A549 (cell line): ENCODE measurements around the gene EFHC1. TPM values are rescaled to one million over a fixed set of nuclear protein-coding genes. Genes with fewer than 3 reads are reported as not detected.

Source experiments
- ATAC-seq, 2 experiments: fragments of 200-7000 bp in 1 of 2; fragments of >200 bp in 1 of 2; cut with Nextera tagmentation in 1 of 2; cut with Tn5 transposase in 1 of 2; 3 replicates each; pipeline versions ENCODE4 v1.8.0 to v1.9.1; 2018 to 2020; ENCODE audit warnings: mild to moderate bottlenecking in 1 of 2, moderate library complexity in 1 of 2
- CTCF ChIA-PET: fragments of 300-600 bp; sonication (Branson Sonifier 250); formaldehyde crosslinking; extraction: SDS; loops from one replicate; lab custom pipeline; 2021; ENCODE audit warnings: antibody characterized with exemption, inconsistent platforms; lab: Yijun Ruan, JAX
- POLR2A ChIA-PET: fragments of 350-600 bp; formaldehyde crosslinking; extraction: SDS; loops from one replicate; lab custom pipeline; 2021; ENCODE audit warnings: antibody characterized with exemption, inconsistent platforms; lab: Yijun Ruan, JAX
- DNase-seq, 2 experiments: peaks; one replicate each; pipeline versions ENCODE4 v3.0.0 to v3.0.0-alpha.2; 2011 to 2016; ENCODE audit warnings: low read depth in 1 of 2, low spot score in 1 of 2
- FAIRE-seq: peaks from 2 replicates; lab custom pipeline; 2011; peaks lifted over from hg19 to GRCh38; lab: Jason Lieb, UNC
- H3K27ac ChIP-seq, 2 experiments: fragments of >200 bp; sonication (Bioruptor Twin); formaldehyde crosslinking; 3 replicates each; pipeline ENCODE4 v1.5.1; 2016 to 2017
- H3K4me1 ChIP-seq: fragments of >200 bp; sonication (Bioruptor Twin); formaldehyde crosslinking; 3 replicates; pipeline ENCODE4 v1.6.1; 2016
- H3K4me2 ChIP-seq: fragments of >200 bp; sonication (Bioruptor Twin); formaldehyde crosslinking; 3 replicates; pipeline ENCODE4 v1.6.1; 2016
- H3K4me3 ChIP-seq: fragments of >200 bp; sonication (Bioruptor Twin); formaldehyde crosslinking; 3 replicates; pipeline ENCODE4 v1.5.1; 2016
- H3K9me3 ChIP-seq: fragments of >200 bp; sonication (Bioruptor Twin); formaldehyde crosslinking; 3 replicates; pipeline ENCODE4 v1.6.1; 2016
- BCL3 ChIP-seq: fragments of >200 bp; sonication (Bioruptor Twin); formaldehyde crosslinking; IDR thresholded peaks from 3 replicates; pipeline ENCODE4 v1.6.1; 2016
- BHLHE40 ChIP-seq: IDR thresholded peaks from 2 replicates; pipeline ENCODE4 v1.6.1; 2012; ENCODE audit warnings: low read depth, low read length, inconsistent platforms
- CBX2 ChIP-seq: fragments of 200-600 bp; sonication (generic); IDR thresholded peaks from 2 replicates; pipeline ENCODE4 v1.6.1; 2016; ENCODE audit warnings: low read depth, mild to moderate bottlenecking, borderline replicate concordance
- CHD4 ChIP-seq: fragments of 200-600 bp; sonication (generic); IDR thresholded peaks from 2 replicates; pipeline ENCODE4 v1.6.1; 2016; ENCODE audit warnings: antibody characterized with exemption, mild to moderate bottlenecking, borderline replicate concordance
- EHMT2 ChIP-seq: fragments of 200-600 bp; sonication (generic); IDR thresholded peaks from 2 replicates; pipeline ENCODE4 v1.6.1; 2016; ENCODE audit warnings: antibody characterized with exemption, low read depth, mild to moderate bottlenecking, moderate library complexity
- ESRRA ChIP-seq: fragments of 150-350 bp; IDR thresholded peaks from 2 replicates; pipeline ENCODE4 v1.6.1; 2014; ENCODE audit warnings: mild to moderate bottlenecking, low read length, borderline replicate concordance
- FOSB ChIP-seq: fragments of 250-450 bp; sonication (Bioruptor Pico); IDR thresholded peaks from 2 replicates; pipeline ENCODE4 v1.5.0; 2020; ENCODE audit warnings: mild to moderate bottlenecking, moderate library complexity
- FOXS1 ChIP-seq: fragments of 250-450 bp; sonication (Bioruptor Pico); IDR thresholded peaks from 2 replicates; pipeline ENCODE4 v1.5.0; 2020; ENCODE audit warnings: mild to moderate bottlenecking, moderate library complexity
- GATA3 ChIP-seq: IDR thresholded peaks from 2 replicates; pipeline ENCODE4 v1.6.1; 2012; ENCODE audit warnings: borderline replicate concordance
- HES2 ChIP-seq: fragments of >200 bp; sonication (Bioruptor Twin); formaldehyde crosslinking; IDR thresholded peaks from 2 replicates; pipeline ENCODE4 v1.6.1; 2016
- HEYL ChIP-seq: fragments of 250-450 bp; sonication (Bioruptor Pico); IDR thresholded peaks from 2 replicates; pipeline ENCODE4 v1.8.0; 2021; ENCODE audit warnings: mild to moderate bottlenecking, moderate library complexity
- HOXB13 ChIP-seq: fragments of 250-450 bp; sonication (Bioruptor Pico); IDR thresholded peaks from 2 replicates; pipeline ENCODE4 v1.5.0; 2020; ENCODE audit warnings: low read depth, mild to moderate bottlenecking, moderate library complexity
- HOXB5 ChIP-seq: fragments of 250-450 bp; sonication (Bioruptor Pico); IDR thresholded peaks from 2 replicates; pipeline ENCODE4 v1.5.0; 2020; ENCODE audit warnings: mild to moderate bottlenecking, moderate library complexity
- JUN ChIP-seq, 2 experiments: fragments of >200 bp; sonication (Bioruptor Twin); formaldehyde crosslinking; IDR thresholded peaks; 2 replicates in 1 of 2; 3 replicates in 1 of 2; pipeline ENCODE4 v1.6.1; 2016 to 2017
- KDM5A ChIP-seq: fragments of 200-600 bp; sonication (generic); IDR thresholded peaks from 2 replicates; pipeline ENCODE4 v1.6.1; 2016; ENCODE audit warnings: antibody characterized with exemption, mild to moderate bottlenecking
- MAFK ChIP-seq: fragments of 450-650 bp; IDR thresholded peaks from 2 replicates; pipeline ENCODE4 v1.6.1; 2014; ENCODE audit not compliant: partially characterized antibody
- MAX ChIP-seq: IDR thresholded peaks from 2 replicates; pipeline ENCODE4 v1.6.1; 2012
- MAZ ChIP-seq: fragments of 150-350 bp; IDR thresholded peaks from 2 replicates; pipeline ENCODE4 v1.6.1; 2014; ENCODE audit warnings: antibody characterized with exemption, low read depth, low read length, borderline replicate concordance
- NPAS2 ChIP-seq: fragments of 250-450 bp; sonication (Bioruptor Pico); IDR thresholded peaks from 2 replicates; pipeline ENCODE4 v1.8.0; 2022; ENCODE audit warnings: mild to moderate bottlenecking, moderate library complexity, borderline replicate concordance
- POLR2A ChIP-seq: IDR thresholded peaks from 2 replicates; pipeline ENCODE4 v1.6.1; 2012; ENCODE audit warnings: mild to moderate bottlenecking, low read length
- RARB ChIP-seq: fragments of 250-450 bp; sonication (Bioruptor Pico); IDR thresholded peaks from 2 replicates; pipeline ENCODE4 v1.8.0; 2021; ENCODE audit warnings: mild to moderate bottlenecking, moderate library complexity
- REST ChIP-seq: fragments of 200-600 bp; sonication (generic); IDR thresholded peaks from 2 replicates; pipeline ENCODE4 v1.6.1; 2016; ENCODE audit warnings: antibody characterized with exemption, mild to moderate bottlenecking, moderate library complexity
- RFX5 ChIP-seq: fragments of 450-650 bp; IDR thresholded peaks from 2 replicates; pipeline ENCODE4 v1.7.1; 2014; ENCODE audit warnings: antibody characterized with exemption, mild to moderate bottlenecking, moderate library complexity
- TFCP2L1 ChIP-seq: fragments of 250-450 bp; sonication (Bioruptor Pico); IDR thresholded peaks from 2 replicates; pipeline ENCODE4 v1.5.0; 2021; ENCODE audit warnings: mild to moderate bottlenecking
- ZC3H11A ChIP-seq: fragments of 450-650 bp; IDR thresholded peaks from 2 replicates; pipeline ENCODE4 v1.6.1; 2014; ENCODE audit warnings: antibody characterized with exemption, mild to moderate bottlenecking
- ZFP36 ChIP-seq: fragments of 450-650 bp; IDR thresholded peaks from 2 replicates; pipeline ENCODE4 v1.6.1; 2014; ENCODE audit warnings: borderline replicate concordance; ENCODE audit not compliant: partially characterized antibody
- ZNF302 ChIP-seq: fragments of 250-450 bp; sonication (Bioruptor Pico); IDR thresholded peaks from 2 replicates; pipeline ENCODE4 v1.9.0; 2021; ENCODE audit warnings: inconsistent platforms, mild to moderate bottlenecking, moderate library complexity
- ZSCAN20 ChIP-seq: fragments of 250-450 bp; sonication (Bioruptor Pico); IDR thresholded peaks from 2 replicates; pipeline ENCODE4 v1.8.0; 2022; ENCODE audit warnings: mild to moderate bottlenecking, moderate library complexity
- WGBS: methylation state at CpG from one replicate; pipeline ENCODE4 v1.1.6; 2017; ENCODE audit errors: missing lambda C conversion rate; 5-methylcytosine and 5-hydroxymethylcytosine counted together
- polyA plus RNA-seq, 4 experiments: library from polyadenylated mRNA; depleted of rRNA in 3 of 4; stranded (reverse); fragments of >200 nt; fragmentation: RNase III in 1 of 4; extraction: RNeasy Plus Mini Kit Qiagen cat#74134 plus additional on column Dnase treatment in 1 of 4; gene quantifications; 2 replicates in 3 of 4; 3 replicates in 1 of 4; pipeline ENCODE4 v1.2.3, GENCODE V29; 2011 to 2017

EFHC1 gene
- polyA plus RNA-seq, 2 of the 4 experiments (the other 2 are of a cell fraction): 14.0 to 46.7 TPM

GRCh38 chr6:52529311-52529710 is 109.2 kb downstream of the EFHC1 start:
- 93% methylated on average over 8 of the region's 8 CpGs for WGBS
- H3K4me1 ChIP-seq: peaks cover 1% of the 10 kb centered on the region; the same call in 1 of the 3 replicates
- no peak overlapping the region for H3K4me2 ChIP-seq
- ATAC-seq (no peak), DNase-seq (no peak)
- H3K27ac ChIP-seq: no peak overlapping the region
- CTCF ChIA-PET: no interaction called here
- POLR2A ChIA-PET: no interaction called here
- no peak for TF ChIP-seq MAX
- TF ChIP-seq GATA3: no peak
- TF ChIP-seq, all 56 proteins: peak for 0
- FAIRE-seq: no peak
- Histone ChIP-seq H3K4me3 (no peak overlapping the region), H3K9me3 (no peaks in the 10 kb centered on the region)

- TF ChIP-seq FOXS1 (no peak), CHD4 (no peak), ZC3H11A (no peak), HOXB13 (no peak), BCL3 (no peak), RFX5 (no peak), CBX2 (no peak), MAFK (no peak), GATA3 (no peak), FOSB (CRISPR knock-in tag) (no peak), HES2 (no peak)
- POLR2A ChIA-PET: no interaction called here
- H3K4me1 ChIP-seq: no peaks in the 10 kb centered on the region
- CTCF ChIA-PET: no interaction called here
- DNase-seq (no peak), FAIRE-seq (no peak), ATAC-seq (no peak)
- no peak overlapping the region for H3K4me3 ChIP-seq
- no peak overlapping the region for H3K27ac ChIP-seq
- 91% methylated on average over 10 of the region's 10 CpGs for WGBS
- no peaks in the 10 kb centered on the region for H3K9me3 ChIP-seq
- no peak overlapping the region for H3K4me2 ChIP-seq
Measured at GRCh38 chr6:52530351-52530750, 110.2 kb downstream of the EFHC1 start.

GRCh38 chr6:52531396-52531795 is 111.3 kb downstream of the EFHC1 start:
- no peaks in the 10 kb centered on the region for H3K9me3 ChIP-seq
- POLR2A ChIA-PET: no interaction called here
- FAIRE-seq: no peak
- TF ChIP-seq ZFP36 (no peak), RARB (CRISPR knock-in tag) (no peak)
- TF ChIP-seq, all 56 proteins: peak for 0
- Histone ChIP-seq H3K27ac (no peak overlapping the region), H3K4me3 (no peak overlapping the region), H3K4me1 (no peaks in the 10 kb centered on the region; the same call in 2 of the 3 replicates), H3K4me2 (no peak overlapping the region)
- ATAC-seq (no peak), DNase-seq (no peak)
- 86% methylated on average over 4 of the region's 4 CpGs for WGBS
- CTCF ChIA-PET: no interaction called here

DNA sequence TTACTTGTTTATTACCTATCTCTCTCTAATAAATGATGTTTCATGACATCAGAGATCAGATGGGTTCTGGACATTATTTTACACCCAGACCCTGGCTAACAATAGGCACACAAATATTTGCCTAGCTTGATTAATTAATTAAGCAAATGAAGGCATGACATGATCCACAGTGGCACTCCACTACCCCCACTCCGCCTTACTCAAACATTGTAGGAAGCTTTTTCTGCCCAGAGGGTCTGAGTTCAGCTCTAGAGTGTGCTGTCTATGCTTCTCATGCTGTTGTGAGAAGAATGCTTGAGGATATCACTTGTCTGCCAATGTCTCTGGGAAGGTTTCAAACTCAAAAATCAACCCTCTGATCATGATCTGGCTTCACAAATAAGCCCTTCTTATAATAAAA is 111.7 kb downstream of the EFHC1 start:
- H3K4me3 ChIP-seq: no peak overlapping the region
- FAIRE-seq (no peak), DNase-seq (no peak), ATAC-seq (no peak)
- ChIA-PET CTCF (no interaction called here), POLR2A (no interaction called here)
- H3K4me1 ChIP-seq: no peaks in the 10 kb centered on the region; the same call in 2 of the 3 replicates
- WGBS: 94% methylated on average over 1 of the region's 1 CpG
- no peak overlapping the region for H3K4me2 ChIP-seq
- H3K9me3 ChIP-seq: no peaks in the 10 kb centered on the region
- H3K27ac ChIP-seq: no peak overlapping the region
- TF ChIP-seq KDM5A (no peak), MAZ (no peak), FOSB (CRISPR knock-in tag) (no peak), HEYL (CRISPR knock-in tag) (no peak), JUN (IDR thresholded peaks at IDR 0.05) (no peak), MAFK (no peak), ZNF302 (no peak), ESRRA (no peak), REST (no peak), CHD4 (no peak), BHLHE40 (no peak), TFCP2L1 (CRISPR knock-in tag) (no peak), NPAS2 (no peak), POLR2A (no peak), ZSCAN20 (no peak), RFX5 (no peak), HOXB5 (no peak), EHMT2 (no peak)
